Nephron (organoid): ENCODE measurements around the gene MRPS16.
"Not testable (repeated sequence)": the region's sequence is repeated elsewhere in the genome, so short reads cannot be mapped to it uniquely, and the experiment has no call there.

ENCODE experiments used
- H3K27ac Mint-ChIP-seq, 3 experiments: 2 replicates each; pipeline ENCODE4 v1.8.0; 2020; ENCODE audit warnings: mixed read lengths in 3 of 3, mild to moderate bottlenecking in 2 of 3, moderate library complexity in 1 of 3
- H3K27me3 Mint-ChIP-seq: 2 replicates; pipeline ENCODE4 v1.8.0; 2021; ENCODE audit warnings: low read depth, mild to moderate bottlenecking, moderate library complexity, mixed read lengths
- H3K36me3 Mint-ChIP-seq: 2 replicates; pipeline ENCODE4 v1.8.0; 2020; ENCODE audit warnings: low read depth, mixed read lengths
- H3K4me1 Mint-ChIP-seq: 2 replicates; pipeline ENCODE4 v1.8.0; 2020; ENCODE audit warnings: mixed read lengths
- H3K4me3 Mint-ChIP-seq, 3 experiments: 2 replicates each; pipeline ENCODE4 v1.8.0; 2020; ENCODE audit warnings: mild to moderate bottlenecking in 3 of 3, mixed read lengths in 3 of 3, moderate library complexity in 2 of 3
- H3K9me3 Mint-ChIP-seq: 2 replicates; pipeline ENCODE4 v1.8.0; 2020; ENCODE audit warnings: mixed read lengths
- CTCF ChIP-seq, 3 experiments: fragments of 200-600 bp; sonication (generic); IDR thresholded peaks; one replicate each; pipeline ENCODE4 v1.5.0; 2021; ENCODE audit warnings: antibody characterized with exemption in 3 of 3; ENCODE audit not compliant: unreplicated experiment in 3 of 3

The MRPS16 gene

GRCh38 chr10:73264423-73264822 lies 12.0 kb upstream of the MRPS16 start:
- no peak overlapping the region for H3K27ac Mint-ChIP-seq
- H3K4me1 Mint-ChIP-seq, result no peaks in the 10 kb centered on the region
- peaks cover 12% of the 10 kb centered on the region for H3K27me3 Mint-ChIP-seq
- no peak for TF ChIP-seq CTCF (IDR thresholded peaks at IDR 0.05; ENCODE audit: unreplicated experiment in 3 of 3)
- H3K4me3 Mint-ChIP-seq, result no peak overlapping the region
- no peaks in the 10 kb centered on the region for H3K36me3 Mint-ChIP-seq
- H3K9me3 Mint-ChIP-seq, result peaks cover 2% of the 10 kb centered on the region

DNA sequence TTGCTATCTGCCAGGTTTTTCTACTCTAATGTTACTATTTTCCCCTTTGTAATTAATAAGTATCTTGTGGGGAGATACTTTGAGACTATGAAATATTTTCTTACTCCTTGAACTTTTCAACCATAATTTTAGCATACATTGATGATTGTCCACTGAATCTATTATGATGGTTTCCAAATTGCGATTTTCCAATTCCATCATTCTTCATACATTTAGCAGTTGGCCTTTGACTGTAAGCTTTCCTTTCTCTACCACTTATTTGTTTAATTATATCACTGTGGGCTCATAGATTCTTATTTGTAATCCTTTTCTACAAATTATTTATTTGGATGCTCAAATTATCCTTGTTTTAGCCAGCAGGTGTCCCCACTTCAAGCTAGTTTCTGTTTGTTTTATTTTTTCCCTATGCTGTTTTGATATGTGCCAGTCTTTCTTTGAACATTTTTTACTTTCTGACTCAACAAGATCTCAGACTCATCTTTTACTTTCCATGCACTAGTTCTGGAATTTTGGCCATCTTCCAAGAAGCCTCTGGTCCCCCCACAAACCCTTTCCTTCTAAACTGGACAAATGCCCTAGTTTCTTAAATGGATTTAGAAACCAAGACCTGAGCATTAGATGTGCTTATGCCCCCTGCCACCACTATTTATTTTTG lies 11.4 kb upstream of the MRPS16 start:
- peaks cover 8% of the 10 kb centered on the region for H3K9me3 Mint-ChIP-seq
- peaks cover 4% of the 10 kb centered on the region for H3K36me3 Mint-ChIP-seq
- TF ChIP-seq CTCF (IDR thresholded peaks at IDR 0.05; ENCODE audit: unreplicated experiment in 3 of 3), result peak; percentile 38 to 57 (median 48)
- no peak overlapping the region for H3K4me3 Mint-ChIP-seq
- H3K4me1 Mint-ChIP-seq, result no peaks in the 10 kb centered on the region
- peaks cover 8% of the 10 kb centered on the region for H3K27me3 Mint-ChIP-seq
- H3K27ac Mint-ChIP-seq, result no peak overlapping the region

GRCh38 chr10:73262880-73263555 lies 10.6 kb upstream of the MRPS16 start:
- TF ChIP-seq CTCF (IDR thresholded peaks at IDR 0.05; ENCODE audit: unreplicated experiment in 3 of 3), result no peak
- Mint-ChIP-seq H3K36me3 (peaks cover 4% of the 10 kb centered on the region), H3K27ac (no peak overlapping the region), H3K4me3 (no peak overlapping the region), H3K9me3 (peaks cover 10% of the 10 kb centered on the region), H3K27me3 (peaks cover 8% of the 10 kb centered on the region), H3K4me1 (no peaks in the 10 kb centered on the region)

- Mint-ChIP-seq H3K36me3 (peaks cover 4% of the 10 kb centered on the region), H3K27ac (no peak overlapping the region), H3K4me1 (no peaks in the 10 kb centered on the region), H3K9me3 (peaks cover 10% of the 10 kb centered on the region), H3K27me3 (peaks cover 8% of the 10 kb centered on the region), H3K4me3 (no peak overlapping the region)
- TF ChIP-seq CTCF (IDR thresholded peaks at IDR 0.05; ENCODE audit: unreplicated experiment in 3 of 3), result no peak
Measured at GRCh38 chr10:73262105-73262730, 9.8 kb upstream of the MRPS16 start.

- Mint-ChIP-seq H3K27ac (no peak overlapping the region), H3K9me3 (peaks cover 10% of the 10 kb centered on the region), H3K27me3 (peaks cover 8% of the 10 kb centered on the region), H3K4me1 (no peaks in the 10 kb centered on the region), H3K36me3 (peaks cover 4% of the 10 kb centered on the region), H3K4me3 (no peak overlapping the region)
- TF ChIP-seq CTCF (IDR thresholded peaks at IDR 0.05; ENCODE audit: unreplicated experiment in 3 of 3), result no peak
Measured at GRCh38 chr10:73261362-73261995, 9.0 kb upstream of the MRPS16 start.

DNA sequence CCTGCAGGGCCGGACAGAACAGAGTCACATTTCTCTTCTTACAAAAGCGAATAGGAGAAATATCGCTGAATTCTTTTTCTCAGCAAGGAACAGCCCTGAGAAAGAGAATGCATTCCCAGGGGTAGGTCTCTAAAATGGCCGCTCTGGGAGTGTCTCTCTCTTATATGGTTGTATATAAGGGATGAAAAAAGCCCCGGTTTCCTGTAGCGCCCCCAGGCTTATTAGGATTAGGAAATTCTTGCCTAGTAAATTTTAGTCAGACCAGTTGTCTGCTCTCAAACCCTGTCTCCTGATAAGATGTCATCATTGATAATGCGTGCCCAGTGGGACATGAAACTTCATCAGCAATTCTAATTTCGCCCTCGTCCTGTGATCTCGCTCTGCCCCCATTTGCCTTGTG lies 6.2 kb upstream of the MRPS16 start:
- H3K36me3 Mint-ChIP-seq, H3K4me3 Mint-ChIP-seq, H3K27ac Mint-ChIP-seq, H3K4me1 Mint-ChIP-seq, H3K27me3 Mint-ChIP-seq: not testable (repeated sequence)
- H3K9me3 Mint-ChIP-seq, result peaks cover 10% of the 10 kb centered on the region
